NOMO-1 (cell line): ENCODE results near the gene C10orf143.

ENCODE experiments used
- DNase-seq, 2 experiments: peaks; one replicate each; lab custom pipeline; 2025; ENCODE audit not compliant: unreplicated experiment in 2 of 2; lab: John Stamatoyannopoulos, UW

C10orf143 gene

GRCh38 chr10:130018265-130018664 is 92.4 kb downstream of the C10orf143 start:
- DNase-seq, result peak in 1 of 2 experiments; percentile 7

- DNase-seq, result no peak
These were observed 93.0 kb downstream of the C10orf143 start for GRCh38 chr10:130017631-130018022.

- no peak for DNase-seq
These were observed 93.5 kb downstream of the C10orf143 start for GRCh38 chr10:130016993-130017630.

- no peak for DNase-seq
These were observed 94.5 kb downstream of the C10orf143 start for GRCh38 chr10:130016095-130016494.

- no peak for DNase-seq
These were observed 95.4 kb downstream of the C10orf143 start for GRCh38 chr10:130015075-130015695.

- no peak for DNase-seq
These were observed 96.2 kb downstream of the C10orf143 start for GRCh38 chr10:130014263-130015074.
